DOHH2 (cell line): ENCODE measurements around the gene OR52K1.
"Not testable (repeated sequence)": the region's sequence is repeated elsewhere in the genome, so short reads cannot be mapped to it uniquely, and the experiment has no call there.

Experiments used
- H3F3A ChIP-seq: fragments of 200-600 bp; sonication (generic), shearing (Covaris generic); 2 replicates; pipeline ENCODE4 v1.6.0; 2016; ENCODE audit warnings: antibody characterized with exemption, mild to moderate bottlenecking; ENCODE audit not compliant: control insufficient read depth, insufficient read depth
- H3K27ac ChIP-seq: fragments of 200-600 bp; sonication (generic); 2 replicates; pipeline ENCODE4 v1.5.1; 2014; ENCODE audit warnings: low read depth, mild to moderate bottlenecking, low read length, moderate library complexity
- H3K27me3 ChIP-seq: fragments of 200-600 bp; sonication (generic); 2 replicates; pipeline ENCODE4 v1.6.1; 2014; ENCODE audit warnings: mild to moderate bottlenecking, low read length, mixed read lengths; ENCODE audit not compliant: control insufficient read depth
- H3K36me3 ChIP-seq: fragments of 200-600 bp; sonication (generic); 2 replicates; pipeline ENCODE4 v1.6.1; 2014; ENCODE audit warnings: mild to moderate bottlenecking, low read length, moderate library complexity, mixed read lengths; ENCODE audit not compliant: control insufficient read depth
- H3K4me1 ChIP-seq: fragments of 200-600 bp; sonication (generic); 2 replicates; pipeline ENCODE4 v1.6.1; 2014; ENCODE audit warnings: mild to moderate bottlenecking, low read length, mixed read lengths; ENCODE audit not compliant: control insufficient read depth
- H3K4me2 ChIP-seq: fragments of 200-600 bp; sonication (generic); 2 replicates; pipeline ENCODE4 v1.6.0; 2014; ENCODE audit warnings: mild to moderate bottlenecking, low read length, moderate library complexity
- H3K4me3 ChIP-seq: fragments of 200-600 bp; sonication (generic); 2 replicates; pipeline ENCODE4 v1.5.1; 2014; ENCODE audit warnings: mild to moderate bottlenecking, low read length, mixed read lengths
- H3K79me2 ChIP-seq: fragments of 200-600 bp; sonication (generic); 2 replicates; pipeline ENCODE4 v1.6.1; 2014; ENCODE audit warnings: mild to moderate bottlenecking, low read length, mixed read lengths; ENCODE audit not compliant: control insufficient read depth
- H3K9me2 ChIP-seq: fragments of 200-600 bp; sonication (generic); replicated peaks from 2 replicates; pipeline ENCODE4 v1.6.1; 2014; ENCODE audit warnings: mild to moderate bottlenecking, low read length, mixed read lengths; ENCODE audit not compliant: control insufficient read depth
- H3K9me3 ChIP-seq: fragments of 200-600 bp; sonication (generic); 2 replicates; pipeline ENCODE4 v1.6.1; 2014; ENCODE audit warnings: antibody characterized with exemption, low read length, mixed read lengths; ENCODE audit not compliant: control insufficient read depth, insufficient read depth
- H4K20me1 ChIP-seq: fragments of 200-600 bp; sonication (generic); 2 replicates; pipeline ENCODE4 v1.6.0; 2014; ENCODE audit warnings: low read depth, mild to moderate bottlenecking, antibody characterized with exemption, low read length, moderate library complexity; ENCODE audit not compliant: control insufficient read depth, insufficient read depth
- EZH2phosphoT487 ChIP-seq: fragments of 200-600 bp; sonication (generic); IDR thresholded peaks from 2 replicates; pipeline ENCODE4 v1.6.1; 2017; ENCODE audit warnings: borderline replicate concordance, mild to moderate bottlenecking, antibody characterized with exemption, low read length, moderate library complexity, mixed read lengths
- TF ChIP-seq, protein P1 (sequence below): fragments of 200-600 bp; sonication (generic); IDR thresholded peaks from one replicate; pipeline ENCODE4 v1.5.1; 2014; ENCODE audit warnings: antibody characterized with exemption, mild to moderate bottlenecking, low read depth, low read length; ENCODE audit not compliant: poor library complexity, severe bottlenecking

The OR52K1 gene

DNA sequence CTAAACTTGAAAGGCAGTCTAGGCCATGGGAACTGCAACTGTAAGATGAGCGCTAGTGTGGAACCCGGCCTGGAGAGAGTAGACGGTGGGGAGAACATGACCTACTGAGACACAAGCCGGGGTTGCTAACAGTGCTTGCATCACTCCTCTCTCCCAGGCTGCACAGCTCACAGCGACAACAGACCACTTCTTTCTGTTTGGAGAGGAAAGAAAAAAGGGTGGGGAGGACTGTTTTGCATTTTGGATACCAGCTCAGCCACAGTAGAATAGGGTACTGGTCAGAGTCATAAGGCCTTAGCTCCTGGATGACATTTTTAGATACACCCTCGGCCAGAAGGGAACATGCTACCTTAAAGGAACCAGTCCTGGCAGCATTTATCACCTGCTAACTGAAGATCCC lies 40.3 kb downstream of the OR52K1 start:
- H3K27ac ChIP-seq, result no peak overlapping the region
- no peaks in the 10 kb centered on the region for H3K9me3 ChIP-seq
- H3K27me3 ChIP-seq, result 0 out of 2 replicates have a peak, but pooled peaks cover 9% of the 10 kb centered on the region
- no peaks in the 10 kb centered on the region for H3F3A ChIP-seq
- H3K9me2 ChIP-seq, result no peaks in the 10 kb centered on the region
- H3K4me1 ChIP-seq, result no peaks in the 10 kb centered on the region
- no peaks in the 10 kb centered on the region for H4K20me1 ChIP-seq
- no peaks in the 10 kb centered on the region for H3K36me3 ChIP-seq
- H3K4me2 ChIP-seq, result no peak overlapping the region
- no peak overlapping the region for H3K4me3 ChIP-seq
- TF ChIP-seq EZH2phosphoT487, result no peak
- TF ChIP-seq, protein P1, sequence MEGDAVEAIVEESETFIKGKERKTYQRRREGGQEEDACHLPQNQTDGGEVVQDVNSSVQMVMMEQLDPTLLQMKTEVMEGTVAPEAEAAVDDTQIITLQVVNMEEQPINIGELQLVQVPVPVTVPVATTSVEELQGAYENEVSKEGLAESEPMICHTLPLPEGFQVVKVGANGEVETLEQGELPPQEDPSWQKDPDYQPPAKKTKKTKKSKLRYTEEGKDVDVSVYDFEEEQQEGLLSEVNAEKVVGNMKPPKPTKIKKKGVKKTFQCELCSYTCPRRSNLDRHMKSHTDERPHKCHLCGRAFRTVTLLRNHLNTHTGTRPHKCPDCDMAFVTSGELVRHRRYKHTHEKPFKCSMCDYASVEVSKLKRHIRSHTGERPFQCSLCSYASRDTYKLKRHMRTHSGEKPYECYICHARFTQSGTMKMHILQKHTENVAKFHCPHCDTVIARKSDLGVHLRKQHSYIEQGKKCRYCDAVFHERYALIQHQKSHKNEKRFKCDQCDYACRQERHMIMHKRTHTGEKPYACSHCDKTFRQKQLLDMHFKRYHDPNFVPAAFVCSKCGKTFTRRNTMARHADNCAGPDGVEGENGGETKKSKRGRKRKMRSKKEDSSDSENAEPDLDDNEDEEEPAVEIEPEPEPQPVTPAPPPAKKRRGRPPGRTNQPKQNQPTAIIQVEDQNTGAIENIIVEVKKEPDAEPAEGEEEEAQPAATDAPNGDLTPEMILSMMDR, result no peak
- no peaks in the 10 kb centered on the region for H3K79me2 ChIP-seq

DNA sequence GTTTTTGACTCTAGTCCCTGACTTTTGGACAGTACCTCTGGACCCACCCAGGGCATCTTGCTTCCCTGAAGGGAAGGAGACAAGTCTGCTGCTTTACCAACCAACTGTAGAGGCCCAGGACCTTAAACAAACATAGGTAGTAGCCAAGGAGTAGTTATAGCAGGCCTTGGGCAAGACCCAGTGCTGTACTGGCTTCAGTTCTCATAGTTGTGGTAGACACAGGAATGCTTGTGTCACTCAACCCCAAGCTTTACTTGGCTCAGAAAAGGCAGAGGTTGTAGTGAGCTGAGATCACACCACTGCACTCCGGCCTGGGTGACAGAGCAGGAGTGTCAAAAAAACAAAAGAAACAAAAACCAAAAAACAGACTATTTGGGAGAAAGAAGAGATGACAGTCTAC lies 41.2 kb downstream of the OR52K1 start:
- Histone ChIP-seq H3K79me2 (no peaks in the 10 kb centered on the region), H3K9me2 (no peaks in the 10 kb centered on the region), H3K4me3 (no peak overlapping the region), H3K27ac (no peak overlapping the region), H3F3A (no peaks in the 10 kb centered on the region), H4K20me1 (no peaks in the 10 kb centered on the region), H3K9me3 (no peaks in the 10 kb centered on the region), H3K36me3 (no peaks in the 10 kb centered on the region), H3K4me2 (no peak overlapping the region), H3K4me1 (no peaks in the 10 kb centered on the region), H3K27me3 (0 out of 2 replicates have a peak, but pooled peaks cover 9% of the 10 kb centered on the region)
- no peak for TF ChIP-seq EZH2phosphoT487
- TF ChIP-seq, protein P1, result no peak

DNA sequence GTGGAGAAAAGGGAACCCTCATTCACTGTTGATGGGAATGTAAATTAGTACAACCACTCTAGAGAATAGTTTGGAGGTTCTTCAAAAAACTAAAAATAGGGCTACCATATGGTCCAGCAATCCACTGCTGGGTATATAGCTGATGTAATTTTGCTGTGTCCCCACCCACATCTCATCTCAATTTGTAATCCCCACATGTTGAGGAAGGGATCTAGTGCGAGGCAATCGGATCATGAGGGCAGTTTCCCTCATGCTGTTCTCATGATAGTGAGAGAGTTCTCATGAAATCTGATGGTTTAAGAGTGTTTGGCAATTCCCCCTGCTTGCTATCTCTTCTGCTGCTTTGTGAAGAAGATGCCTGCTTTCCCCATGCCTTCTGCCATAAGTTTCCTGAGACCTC lies 45.5 kb downstream of the OR52K1 start:
- no peaks in the 10 kb centered on the region for H4K20me1 ChIP-seq
- H3K9me2 ChIP-seq, result no peaks in the 10 kb centered on the region
- H3K79me2 ChIP-seq, result no peaks in the 10 kb centered on the region
- H3K4me2 ChIP-seq, result no peak overlapping the region
- H3F3A ChIP-seq, result no peaks in the 10 kb centered on the region
- H3K27ac ChIP-seq, result no peak overlapping the region
- no peaks in the 10 kb centered on the region for H3K9me3 ChIP-seq
- H3K4me1 ChIP-seq, result no peaks in the 10 kb centered on the region
- H3K4me3 ChIP-seq, result no peak overlapping the region
- H3K27me3 ChIP-seq, result 0 out of 2 replicates have a peak, but pooled peaks cover 3% of the 10 kb centered on the region
- TF ChIP-seq EZH2phosphoT487, result no peak
- TF ChIP-seq, protein P1, result no peak
- H3K36me3 ChIP-seq, result no peaks in the 10 kb centered on the region

DNA sequence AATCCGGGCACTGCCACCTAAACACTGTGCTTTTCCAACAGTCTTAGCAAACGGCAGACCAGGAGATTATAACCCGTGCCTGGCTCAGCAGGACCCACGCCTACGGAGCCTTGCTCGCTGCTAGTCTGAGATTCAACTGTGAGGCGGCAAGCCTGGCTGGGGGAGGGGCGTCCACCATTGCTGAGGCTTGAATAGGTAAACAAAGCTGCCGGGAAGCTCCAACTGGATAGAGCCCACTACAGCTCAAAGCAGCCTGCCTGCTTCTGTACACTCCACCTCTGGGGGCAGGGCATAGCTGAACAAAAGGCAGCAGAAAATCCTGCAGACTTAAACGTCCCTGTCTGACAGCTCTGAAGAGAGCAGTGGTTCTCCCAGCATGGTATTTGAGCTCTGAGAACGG lies 49.2 kb downstream of the OR52K1 start:
- not testable (repeated sequence) for H3K9me3 ChIP-seq, H3K9me2 ChIP-seq, H3F3A ChIP-seq, H3K4me1 ChIP-seq, H3K79me2 ChIP-seq, H3K36me3 ChIP-seq, H3K27me3 ChIP-seq, H3K4me3 ChIP-seq, H3K27ac ChIP-seq, H4K20me1 ChIP-seq, H3K4me2 ChIP-seq
